ENCODE measurements around the gene CCM2. TPM values are rescaled to one million over a fixed set of nuclear protein-coding genes. Genes with fewer than 3 reads are reported as not detected.

CCM2 gene
- polyA plus RNA-seq, 2 of the 4 experiments (the other 2 are of a cell fraction) = 18.9 to 34.6 TPM

DNA sequence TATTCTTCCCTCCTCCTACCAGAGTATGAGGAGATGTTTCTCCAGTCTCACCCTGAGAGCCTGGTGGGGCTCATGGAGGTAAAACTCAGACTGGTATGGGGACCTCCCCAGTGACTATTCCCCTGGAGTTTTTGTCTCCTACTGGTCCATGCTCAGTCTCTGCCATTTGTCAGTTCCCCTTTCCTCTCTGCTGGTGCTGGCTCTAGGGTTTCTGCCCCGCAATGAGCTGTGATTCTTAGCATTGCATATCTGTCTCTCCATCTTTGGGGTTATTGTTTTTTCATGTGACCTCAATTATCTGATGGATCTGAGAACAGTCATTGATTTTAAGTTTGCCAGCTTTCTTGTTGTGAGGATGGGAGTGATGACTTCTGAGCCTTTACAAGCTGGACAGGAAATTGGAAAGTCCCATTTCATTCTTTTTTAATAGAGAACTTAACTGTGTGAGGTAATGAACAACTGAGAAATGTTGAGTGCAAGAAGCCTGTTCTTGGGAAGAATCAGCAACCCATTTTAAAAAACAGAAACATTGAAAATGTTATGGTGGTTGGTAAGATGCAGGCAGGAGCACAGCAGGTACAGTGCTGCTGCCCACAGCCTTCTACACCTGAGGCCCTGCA is 61.9 kb downstream of the CCM2 start:
- Histone ChIP-seq H3K27ac (no peak overlapping the region), H3K4me1 (no peaks in the 10 kb centered on the region), H3K4me3 (no peak overlapping the region), H3K4me2 (no peak overlapping the region), H3K9me3 (no peaks in the 10 kb centered on the region)
- FAIRE-seq (no peak), DNase-seq (ENCODE audit: low read depth in 1 of 2, low spot score in 1 of 2) (no peak), ATAC-seq (no peak)
- TF ChIP-seq EHF (CRISPR knock-in tag; IDR thresholded peaks at IDR 0.05) (no peak), RAD21 (conservative IDR thresholded peaks at IDR 0.05 in 1 of 2, IDR thresholded peaks at IDR 0.05 in 1 of 2) (no peak), ZC3H11A (IDR thresholded peaks at IDR 0.05) (no peak)
- POLR2A ChIA-PET = no interaction called here
- CTCF ChIA-PET = no interaction called here
- WGBS (ENCODE audit: missing lambda C conversion rate) = 100% methylated on average over 1 of the region's 1 CpG

DNA sequence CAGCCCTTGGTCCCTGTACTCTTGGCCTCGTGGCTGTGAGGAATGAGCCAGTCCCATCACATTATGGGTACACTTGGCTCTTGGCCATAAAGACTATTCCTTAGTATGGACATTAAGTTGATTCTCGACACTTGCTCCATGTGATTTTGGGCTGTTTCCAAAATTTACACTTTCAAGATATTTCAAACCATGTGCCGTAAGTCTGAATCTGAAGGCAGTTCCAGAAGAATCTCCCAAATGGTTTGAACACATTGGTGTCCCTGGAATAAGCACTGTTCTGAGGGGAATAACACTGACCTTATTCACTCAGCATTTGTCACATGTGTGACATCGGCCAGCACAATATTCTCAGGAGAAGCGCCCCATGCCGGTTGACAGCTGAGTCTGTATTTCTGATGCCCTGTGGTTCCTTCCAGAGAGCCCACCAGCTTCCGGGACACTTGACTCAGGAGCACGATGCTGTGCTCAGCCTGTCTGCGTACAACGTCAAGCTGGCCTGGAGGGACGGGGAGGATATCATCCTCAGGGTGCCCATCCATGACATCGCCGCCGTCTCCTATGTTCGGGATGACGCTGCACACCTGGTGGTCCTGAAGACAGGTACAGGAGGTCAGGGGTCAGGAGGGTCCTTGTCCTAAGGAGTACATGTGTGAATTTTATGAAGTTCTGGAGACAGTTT is 64.2 kb downstream of the CCM2 start:
- H3K4me1 ChIP-seq = no peaks in the 10 kb centered on the region
- ChIA-PET POLR2A (no interaction called here), CTCF (no interaction called here)
- no peak for DNase-seq (ENCODE audit: low read depth in 1 of 2, low spot score in 1 of 2)
- H3K4me2 ChIP-seq = no peak overlapping the region
- no peak for FAIRE-seq
- WGBS (ENCODE audit: missing lambda C conversion rate) = 93% methylated on average over 16 of the region's 16 CpGs
- no peak overlapping the region for H3K4me3 ChIP-seq
- no peak for ATAC-seq
- H3K9me3 ChIP-seq = no peaks in the 10 kb centered on the region
- no peak overlapping the region for H3K27ac ChIP-seq
- no peak for TF ChIP-seq CBX8 (IDR thresholded peaks at IDR 0.05)
- no peak for TF ChIP-seq EP300 (IDR thresholded peaks at IDR 0.05)
- no peak for TF ChIP-seq HMGXB4 (CRISPR knock-in tag; IDR thresholded peaks at IDR 0.05; ENCODE audit: borderline replicate concordance)
- TF ChIP-seq, protein P1, sequence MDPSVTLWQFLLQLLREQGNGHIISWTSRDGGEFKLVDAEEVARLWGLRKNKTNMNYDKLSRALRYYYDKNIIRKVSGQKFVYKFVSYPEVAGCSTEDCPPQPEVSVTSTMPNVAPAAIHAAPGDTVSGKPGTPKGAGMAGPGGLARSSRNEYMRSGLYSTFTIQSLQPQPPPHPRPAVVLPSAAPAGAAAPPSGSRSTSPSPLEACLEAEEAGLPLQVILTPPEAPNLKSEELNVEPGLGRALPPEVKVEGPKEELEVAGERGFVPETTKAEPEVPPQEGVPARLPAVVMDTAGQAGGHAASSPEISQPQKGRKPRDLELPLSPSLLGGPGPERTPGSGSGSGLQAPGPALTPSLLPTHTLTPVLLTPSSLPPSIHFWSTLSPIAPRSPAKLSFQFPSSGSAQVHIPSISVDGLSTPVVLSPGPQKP (IDR thresholded peaks at IDR 0.05; ENCODE audit: low read depth, low read length) = no peak
- no peak for TF ChIP-seq KDM1A (IDR thresholded peaks at IDR 0.05; ENCODE audit: low read depth)
- TF ChIP-seq BHLHE40 (IDR thresholded peaks at IDR 0.05; ENCODE audit: low read depth, low read length) = no peak
- TF ChIP-seq CBX2 (IDR thresholded peaks at IDR 0.05; ENCODE audit: borderline replicate concordance, low read depth) = no peak
- no peak for TF ChIP-seq USF2 (IDR thresholded peaks at IDR 0.05)
- TF ChIP-seq RAD21 (conservative IDR thresholded peaks at IDR 0.05 in 1 of 2, IDR thresholded peaks at IDR 0.05 in 1 of 2) = no peak
- no peak for TF ChIP-seq ZC3H11A (IDR thresholded peaks at IDR 0.05)
- TF ChIP-seq GATA3 (IDR thresholded peaks at IDR 0.05; ENCODE audit: borderline replicate concordance) = no peak
- TF ChIP-seq MAX (IDR thresholded peaks at IDR 0.05) = no peak
- TF ChIP-seq PHF8 (IDR thresholded peaks at IDR 0.05; ENCODE audit: borderline replicate concordance, low read depth) = no peak
- TF ChIP-seq POLR2A (IDR thresholded peaks at IDR 0.05; ENCODE audit: low read length) = no peak
- TF ChIP-seq MYC (IDR thresholded peaks at IDR 0.05; ENCODE audit: borderline replicate concordance, low read length) = no peak
- TF ChIP-seq E2F6 (IDR thresholded peaks at IDR 0.05; ENCODE audit: borderline replicate concordance, low read depth) = no peak
- TF ChIP-seq CHD2 (IDR thresholded peaks at IDR 0.05; ENCODE audit: low read length, partially characterized antibody) = no peak

Data from A549 (cell line).